ENCODE results near the gene MYBPC3. TPM values are rescaled to one million over a fixed set of nuclear protein-coding genes. Genes with fewer than 3 reads are reported as not detected.

The MYBPC3 gene
- total and polyA plus RNA-seq, 2 donors from 2014 or later, result 0.19 to 0.52 TPM

- Histone ChIP-seq H3K27ac (ENCODE audit: low read depth in 2 of 2, low read length in 2 of 2) (no peak overlapping the region), H3K36me3 (ENCODE audit: control insufficient read depth in 2 of 3, insufficient read depth in 3 of 3, low read length in 3 of 3) (peaks cover 11 to 79% (median 74%) of the 10 kb centered on the region in 3 donors), H3K9ac (ENCODE audit: low read length in 3 of 3) (no peak overlapping the region), H3K4me3 (ENCODE audit: low read length in 3 of 3) (no peak overlapping the region), H3K9me3 (ENCODE audit: control insufficient read depth in 2 of 3, insufficient read depth in 1 of 3, low read length in 3 of 3) (no peaks in the 10 kb centered on the region), H3K4me1 (ENCODE audit: control insufficient read depth in 2 of 3, insufficient read depth in 2 of 3, low read depth in 1 of 3, low read length in 3 of 3) (no peaks in the 10 kb centered on the region), H3K27me3 (ENCODE audit: control insufficient read depth, insufficient read depth, low read length) (no peaks in the 10 kb centered on the region)
- DNase-seq, result no peak
- TF ChIP-seq CTCF (IDR thresholded peaks at IDR 0.05; ENCODE audit: borderline replicate concordance, extremely low read depth, insufficient read depth), result no peak
- FAIRE-seq, result no peak
- intact Hi-C loops (cut with DNase I), result no loop called here
Observed at GRCh38 chr11:47285969-47286770, 66.3 kb downstream of the MYBPC3 start.

GRCh38 chr11:47284151-47284550 lies 68.4 kb downstream of the MYBPC3 start:
- intact Hi-C loops (cut with DNase I), result no loop called here
- Histone ChIP-seq H3K4me3 (ENCODE audit: low read length in 3 of 3) (no peak overlapping the region), H3K9ac (ENCODE audit: low read length in 3 of 3) (no peak overlapping the region), H3K27ac (ENCODE audit: low read depth in 2 of 2, low read length in 2 of 2) (no peak overlapping the region), H3K9me3 (ENCODE audit: control insufficient read depth in 2 of 3, insufficient read depth in 1 of 3, low read length in 3 of 3) (no peaks in the 10 kb centered on the region), H3K4me1 (ENCODE audit: control insufficient read depth in 2 of 3, insufficient read depth in 2 of 3, low read depth in 1 of 3, low read length in 3 of 3) (no peaks in the 10 kb centered on the region), H3K27me3 (ENCODE audit: control insufficient read depth, insufficient read depth, low read length) (no peaks in the 10 kb centered on the region), H3K36me3 (ENCODE audit: control insufficient read depth in 2 of 3, insufficient read depth in 3 of 3, low read length in 3 of 3) (peaks cover 11 to 75% (median 60%) of the 10 kb centered on the region in 3 donors)
- no peak for FAIRE-seq
- DNase-seq, result no peak
- TF ChIP-seq CTCF (IDR thresholded peaks at IDR 0.05; ENCODE audit: borderline replicate concordance, extremely low read depth, insufficient read depth), result no peak

- intact Hi-C loops (cut with DNase I), result no loop called here
- Histone ChIP-seq H3K36me3 (ENCODE audit: control insufficient read depth in 2 of 3, insufficient read depth in 3 of 3, low read length in 3 of 3) (peaks cover 22 to 74% (median 52%) of the 10 kb centered on the region in 3 donors), H3K4me1 (ENCODE audit: control insufficient read depth in 2 of 3, insufficient read depth in 2 of 3, low read depth in 1 of 3, low read length in 3 of 3) (no peaks in the 10 kb centered on the region), H3K27me3 (ENCODE audit: control insufficient read depth, insufficient read depth, low read length) (no peaks in the 10 kb centered on the region), H3K9me3 (ENCODE audit: control insufficient read depth in 2 of 3, insufficient read depth in 1 of 3, low read length in 3 of 3) (no peaks in the 10 kb centered on the region), H3K9ac (ENCODE audit: low read length in 3 of 3) (no peak overlapping the region), H3K4me3 (ENCODE audit: low read length in 3 of 3) (no peak overlapping the region), H3K27ac (ENCODE audit: low read depth in 2 of 2, low read length in 2 of 2) (peak overlapping the region in 1 of 2 donors; percentile 65)
- no peak for FAIRE-seq
- no peak for TF ChIP-seq CTCF (IDR thresholded peaks at IDR 0.05; ENCODE audit: borderline replicate concordance, extremely low read depth, insufficient read depth)
- DNase-seq, result no peak
Observed at GRCh38 chr11:47282462-47282861, 70.0 kb downstream of the MYBPC3 start.

Small RNA genes within 50 kb of the gene (microRNA-seq; reads per million reads assigned to microRNA genes)
- gene MIR4487, result not detected

Other genes starting within 250 kb of the MYBPC3 start
- gene ARFGAP2, start 175.8 kb downstream of the MYBPC3 start, total RNA-seq, result 87.5 TPM
- 59.3 TPM for gene ARFGAP2, start 175.8 kb downstream of the MYBPC3 start, polyA plus RNA-seq (ENCODE audit: insufficient read depth, low read depth, low replicate concordance)
- 15.1 TPM for gene PACSIN3, start 166.3 kb downstream of the MYBPC3 start, total RNA-seq
- gene PACSIN3, start 166.3 kb downstream of the MYBPC3 start, polyA plus RNA-seq (ENCODE audit: insufficient read depth, low read depth, low replicate concordance), result 28.5 TPM
- gene DDB2, start 137.7 kb downstream of the MYBPC3 start, total RNA-seq, result 29.0 TPM
- 14.9 TPM for gene DDB2, start 137.7 kb downstream of the MYBPC3 start, polyA plus RNA-seq (ENCODE audit: insufficient read depth, low read depth, low replicate concordance)
- 45.1 TPM for gene ACP2, start 103.9 kb downstream of the MYBPC3 start, total RNA-seq
- 72.7 TPM for gene ACP2, start 103.9 kb downstream of the MYBPC3 start, polyA plus RNA-seq (ENCODE audit: insufficient read depth, low read depth, low replicate concordance)
- 27.9 TPM for gene NR1H3, start 94.7 kb downstream of the MYBPC3 start, total RNA-seq
- 73.8 TPM for gene NR1H3, start 94.7 kb downstream of the MYBPC3 start, polyA plus RNA-seq (ENCODE audit: insufficient read depth, low read depth, low replicate concordance)
- 39.2 TPM for gene MADD, start 82.6 kb downstream of the MYBPC3 start, total RNA-seq
- 19.0 TPM for gene MADD, start 82.6 kb downstream of the MYBPC3 start, polyA plus RNA-seq (ENCODE audit: insufficient read depth, low read depth, low replicate concordance)
- gene SPI1, start 25.8 kb upstream of the MYBPC3 start, total RNA-seq, result 39.8 TPM
- gene SPI1, start 25.8 kb upstream of the MYBPC3 start, polyA plus RNA-seq (ENCODE audit: insufficient read depth, low read depth, low replicate concordance), result 7.3 TPM
- 80.6 TPM for gene SLC39A13, start 55.9 kb upstream of the MYBPC3 start, total RNA-seq
- 93.2 TPM for gene SLC39A13, start 55.9 kb upstream of the MYBPC3 start, polyA plus RNA-seq (ENCODE audit: insufficient read depth, low read depth, low replicate concordance)
- 103 TPM for gene PSMC3, start 73.7 kb upstream of the MYBPC3 start, total RNA-seq
- 171 TPM for gene PSMC3, start 73.7 kb upstream of the MYBPC3 start, polyA plus RNA-seq (ENCODE audit: insufficient read depth, low read depth, low replicate concordance)
- gene RAPSN, start 96.4 kb upstream of the MYBPC3 start, total RNA-seq, result 0.41 TPM
- 0.28 TPM for gene RAPSN, start 96.4 kb upstream of the MYBPC3 start, polyA plus RNA-seq (ENCODE audit: insufficient read depth, low read depth, low replicate concordance)
- 115 TPM for gene CELF1, start 200.4 kb upstream of the MYBPC3 start, total RNA-seq
- gene CELF1, start 200.4 kb upstream of the MYBPC3 start, polyA plus RNA-seq (ENCODE audit: insufficient read depth, low read depth, low replicate concordance), result 30.8 TPM
- 34.6 TPM for gene PTPMT1, start 212.9 kb upstream of the MYBPC3 start, total RNA-seq
- 90.3 TPM for gene PTPMT1, start 212.9 kb upstream of the MYBPC3 start, polyA plus RNA-seq (ENCODE audit: insufficient read depth, low read depth, low replicate concordance)
- 20.1 TPM for gene KBTBD4, start 226.3 kb upstream of the MYBPC3 start, total RNA-seq
- 16.7 TPM for gene KBTBD4, start 226.3 kb upstream of the MYBPC3 start, polyA plus RNA-seq (ENCODE audit: insufficient read depth, low read depth, low replicate concordance)
- 85.8 TPM for gene NDUFS3, start 226.4 kb upstream of the MYBPC3 start, total RNA-seq
- 368 TPM for gene NDUFS3, start 226.4 kb upstream of the MYBPC3 start, polyA plus RNA-seq (ENCODE audit: insufficient read depth, low read depth, low replicate concordance)
- not detected for gene FAM180B, start 234.0 kb upstream of the MYBPC3 start, total RNA-seq
- not detected for gene FAM180B, start 234.0 kb upstream of the MYBPC3 start, polyA plus RNA-seq (ENCODE audit: insufficient read depth, low read depth, low replicate concordance)
- 0.25 TPM for gene C1QTNF4, start 241.7 kb upstream of the MYBPC3 start, total RNA-seq
- gene C1QTNF4, start 241.7 kb upstream of the MYBPC3 start, polyA plus RNA-seq (ENCODE audit: insufficient read depth, low read depth, low replicate concordance), result 0.62 TPM